ENCODE results near the gene FADS1. TPM values are rescaled to one million over a fixed set of nuclear protein-coding genes. Genes with fewer than 3 reads are reported as not detected.

The FADS1 gene
- total RNA-seq, 2 donors from 2014 or later, result 39.0 to 52.9 TPM

GRCh38 chr11:61781585-61781984 is 35.2 kb downstream of the FADS1 start:
- peaks cover 15% of the 10 kb centered on the region for H3K36me3 ChIP-seq
- no peak for ATAC-seq (ENCODE audit: insufficient number of reproducible peaks, low FRiP score, low read depth)
- DNase-seq (ENCODE audit: low spot score), result no peak
- H3K9me3 ChIP-seq, result no peaks in the 10 kb centered on the region
- no peak for TF ChIP-seq CTCF (IDR thresholded peaks at IDR 0.05)
- no peaks in the 10 kb centered on the region for H3K27me3 ChIP-seq (replicated peaks; ENCODE audit: insufficient read depth)
- H3K27ac ChIP-seq, result no peak overlapping the region
- no peaks in the 10 kb centered on the region for H3K4me1 ChIP-seq (ENCODE audit: control insufficient read depth in 1 of 2, low read depth in 2 of 2)
- H3K4me3 ChIP-seq, result no peak overlapping the region

- no peak for TF ChIP-seq CTCF (IDR thresholded peaks at IDR 0.05)
Observed at GRCh38 chr11:61780581-61781162, 36.1 kb downstream of the FADS1 start.

GRCh38 chr11:61779666-61780525 is 36.9 kb downstream of the FADS1 start:
- H3K9me3 ChIP-seq, result no peaks in the 10 kb centered on the region
- no peaks in the 10 kb centered on the region for H3K4me1 ChIP-seq (ENCODE audit: control insufficient read depth in 1 of 2, low read depth in 2 of 2)
- ATAC-seq (ENCODE audit: insufficient number of reproducible peaks, low FRiP score, low read depth) (no peak), DNase-seq (ENCODE audit: low spot score) (no peak)
- no peaks in the 10 kb centered on the region for H3K27me3 ChIP-seq (replicated peaks; ENCODE audit: insufficient read depth)
- no peak for TF ChIP-seq CTCF (IDR thresholded peaks at IDR 0.05)
- no peak overlapping the region for H3K27ac ChIP-seq
- peaks cover 4% of the 10 kb centered on the region for H3K36me3 ChIP-seq
- H3K4me3 ChIP-seq, result no peak overlapping the region

More at GRCh38 chr11:61780581-61781162, 36.1 kb downstream of the FADS1 start:
- no peak for ATAC-seq (ENCODE audit: insufficient number of reproducible peaks, low FRiP score, low read depth)
- Histone ChIP-seq H3K27me3 (replicated peaks; ENCODE audit: insufficient read depth) (no peaks in the 10 kb centered on the region), H3K4me1 (ENCODE audit: control insufficient read depth in 1 of 2, low read depth in 2 of 2) (no peaks in the 10 kb centered on the region), H3K4me3 (no peak overlapping the region), H3K27ac (no peak overlapping the region), H3K36me3 (peaks cover 6% of the 10 kb centered on the region), H3K9me3 (no peaks in the 10 kb centered on the region)
- no peak for DNase-seq (ENCODE audit: low spot score)

- TF ChIP-seq CTCF (IDR thresholded peaks at IDR 0.05), result no peak
- no peaks in the 10 kb centered on the region for H3K27me3 ChIP-seq (replicated peaks; ENCODE audit: insufficient read depth)
- H3K36me3 ChIP-seq, result no peaks in the 10 kb centered on the region
- ATAC-seq (ENCODE audit: insufficient number of reproducible peaks, low FRiP score, low read depth) (no peak), DNase-seq (ENCODE audit: low spot score) (no peak)
- H3K4me1 ChIP-seq (ENCODE audit: control insufficient read depth in 1 of 2, low read depth in 2 of 2), result no peaks in the 10 kb centered on the region
- no peak overlapping the region for H3K27ac ChIP-seq
- H3K9me3 ChIP-seq, result no peaks in the 10 kb centered on the region
- H3K4me3 ChIP-seq, result no peak overlapping the region
Observed at GRCh38 chr11:61778920-61779650, 37.7 kb downstream of the FADS1 start.

- Histone ChIP-seq H3K9me3 (no peaks in the 10 kb centered on the region), H3K4me1 (ENCODE audit: control insufficient read depth in 1 of 2, low read depth in 2 of 2) (no peaks in the 10 kb centered on the region), H3K27me3 (replicated peaks; ENCODE audit: insufficient read depth) (no peaks in the 10 kb centered on the region), H3K36me3 (no peaks in the 10 kb centered on the region), H3K27ac (no peak overlapping the region), H3K4me3 (no peak overlapping the region)
- no peak for ATAC-seq (ENCODE audit: insufficient number of reproducible peaks, low FRiP score, low read depth)
- DNase-seq (ENCODE audit: low spot score), result no peak
- no peak for TF ChIP-seq CTCF (IDR thresholded peaks at IDR 0.05)
Observed at GRCh38 chr11:61778357-61778886, 38.4 kb downstream of the FADS1 start.

Measured in thoracic aorta (tissue), 2 donors.